Stimulated activated CD8-positive, alpha-beta memory T cell treated with anti-CD3 and anti-CD28 coated beads, Interleukin-15, amount 100 ng/mL, for 4 hours (primary cell): ENCODE data around the gene WDPCP.
"Not testable (repeated sequence)": the region's sequence is repeated elsewhere in the genome, so short reads cannot be mapped to it uniquely, and the experiment has no call there.

Source experiments
- DNase-seq, 2 donors: peaks; one replicate each; pipeline ENCODE4 v3.0.0-alpha.2; 2020; ENCODE audit warnings: low read depth in 2 of 2

WDPCP gene

DNA sequence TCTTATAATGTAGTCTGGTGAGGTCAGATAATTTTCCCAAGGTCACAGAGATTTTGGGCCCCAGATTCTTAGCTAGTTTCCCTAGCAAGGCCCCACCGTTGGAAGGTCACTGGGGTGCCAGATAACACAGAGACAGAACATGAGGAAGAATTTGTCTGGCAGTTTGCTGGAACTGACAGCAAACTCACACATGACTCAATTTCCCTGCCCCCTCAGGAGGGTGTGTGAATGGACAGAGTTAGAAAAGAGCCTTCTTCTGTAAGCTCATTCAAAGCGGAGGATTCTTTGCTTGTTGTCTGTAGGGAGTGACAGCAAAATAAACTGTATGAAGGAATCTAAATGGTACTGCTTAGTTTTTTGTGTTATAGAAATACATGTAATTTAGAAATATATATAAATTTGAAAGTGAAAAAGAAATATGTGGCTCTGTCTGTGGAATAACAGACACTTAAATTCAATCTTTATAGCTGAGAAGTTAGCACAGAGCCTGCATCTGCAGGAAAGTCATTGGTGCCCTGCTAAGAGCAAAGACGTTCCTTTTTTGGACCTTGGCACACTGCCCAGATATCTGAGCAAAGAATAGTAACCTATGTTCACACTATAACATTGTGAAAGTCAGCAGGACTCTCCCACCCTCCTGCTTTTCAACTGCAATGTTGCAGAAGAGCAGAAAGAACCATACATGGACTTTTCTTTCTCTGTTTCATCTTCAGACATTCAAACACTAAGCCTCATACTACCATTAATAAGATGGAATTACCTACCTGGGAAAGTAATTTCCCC lies 2.5 kb upstream of the WDPCP start:
- no peak for DNase-seq

DNA sequence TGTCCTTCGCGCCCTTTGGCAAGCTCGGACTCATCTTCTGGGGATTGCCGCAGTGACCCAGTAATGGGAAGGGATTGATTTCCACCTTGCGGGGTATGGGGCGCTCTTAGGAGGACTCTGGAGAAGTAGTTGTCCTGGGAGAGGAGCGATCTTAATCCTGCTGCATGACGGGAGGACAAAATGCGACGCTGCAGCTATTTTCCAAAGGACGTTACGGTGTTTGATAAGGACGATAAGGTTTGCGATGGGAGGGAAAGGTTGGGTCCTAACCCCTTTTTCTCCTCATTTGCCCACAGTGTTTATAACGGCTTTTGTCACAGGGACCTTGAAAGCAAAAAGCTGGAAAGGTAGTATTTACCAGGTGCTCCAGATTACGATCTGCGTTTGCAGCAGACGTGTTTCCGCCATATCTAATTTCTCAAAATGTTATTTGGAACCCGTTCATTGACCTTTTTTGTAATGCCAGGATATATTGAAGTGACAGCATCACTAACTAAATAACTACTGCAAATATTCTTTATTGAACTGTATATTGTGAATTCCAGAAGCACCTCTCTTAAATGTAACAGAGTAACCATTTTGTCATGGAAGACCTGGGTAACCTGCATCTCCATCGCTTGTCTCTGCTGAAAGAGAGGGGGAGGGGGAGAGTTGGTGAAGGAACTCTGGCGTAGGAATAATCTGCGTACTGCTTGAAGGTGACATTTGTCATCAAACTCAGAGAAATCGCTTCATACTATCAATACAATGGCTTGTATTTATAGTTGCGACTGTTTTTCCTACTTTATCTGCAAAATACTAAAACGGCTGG lies 1.1 kb upstream of the WDPCP start:
- no peak for DNase-seq

DNA sequence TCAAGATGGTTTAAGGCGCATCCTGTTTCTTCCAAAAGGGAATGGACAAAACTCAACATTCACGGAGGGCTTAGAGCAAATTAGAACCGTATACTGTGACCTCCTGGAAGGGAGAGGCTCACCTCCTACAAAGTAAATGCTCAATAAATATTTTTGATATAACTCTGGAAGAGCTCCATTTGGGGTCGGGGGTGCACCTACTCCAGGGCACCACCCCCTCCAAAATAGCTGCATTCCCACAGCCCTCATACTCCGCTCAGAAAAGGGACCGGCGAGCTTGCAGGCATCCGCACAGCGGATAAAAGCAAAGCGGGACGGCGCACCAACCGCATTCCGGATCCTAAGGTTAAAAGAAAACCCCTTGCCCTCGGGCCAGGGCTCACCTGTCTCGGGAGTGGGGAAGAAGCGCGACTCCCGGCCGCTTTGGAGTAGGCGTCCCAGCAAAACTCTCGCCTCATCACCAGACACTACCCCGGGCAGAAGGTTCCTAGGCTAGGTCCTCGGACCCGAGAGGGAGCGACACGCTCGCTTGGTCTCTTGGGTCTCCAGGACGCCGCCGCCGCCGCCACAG lies 378 bp downstream of the WDPCP start:
- no peak for DNase-seq

DNA sequence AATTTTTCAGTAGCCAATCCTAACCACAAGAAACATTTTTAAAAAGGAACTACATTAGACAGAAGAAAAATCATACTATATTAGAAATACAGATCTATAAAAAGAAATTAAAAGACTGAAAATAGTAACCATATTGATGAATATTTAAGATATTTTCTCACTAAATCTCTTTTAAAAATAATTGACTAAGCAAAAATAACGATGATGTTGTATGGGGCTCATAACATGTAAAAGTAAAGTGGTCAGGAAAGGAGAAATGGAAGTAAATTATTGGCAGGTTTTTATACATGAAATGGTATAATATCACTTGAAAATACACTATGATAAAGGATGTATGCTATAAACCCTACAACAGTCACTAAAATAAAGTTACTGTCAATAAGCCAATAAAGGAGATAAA lies 5.4 kb downstream of the WDPCP start:
- no peak for DNase-seq

DNA sequence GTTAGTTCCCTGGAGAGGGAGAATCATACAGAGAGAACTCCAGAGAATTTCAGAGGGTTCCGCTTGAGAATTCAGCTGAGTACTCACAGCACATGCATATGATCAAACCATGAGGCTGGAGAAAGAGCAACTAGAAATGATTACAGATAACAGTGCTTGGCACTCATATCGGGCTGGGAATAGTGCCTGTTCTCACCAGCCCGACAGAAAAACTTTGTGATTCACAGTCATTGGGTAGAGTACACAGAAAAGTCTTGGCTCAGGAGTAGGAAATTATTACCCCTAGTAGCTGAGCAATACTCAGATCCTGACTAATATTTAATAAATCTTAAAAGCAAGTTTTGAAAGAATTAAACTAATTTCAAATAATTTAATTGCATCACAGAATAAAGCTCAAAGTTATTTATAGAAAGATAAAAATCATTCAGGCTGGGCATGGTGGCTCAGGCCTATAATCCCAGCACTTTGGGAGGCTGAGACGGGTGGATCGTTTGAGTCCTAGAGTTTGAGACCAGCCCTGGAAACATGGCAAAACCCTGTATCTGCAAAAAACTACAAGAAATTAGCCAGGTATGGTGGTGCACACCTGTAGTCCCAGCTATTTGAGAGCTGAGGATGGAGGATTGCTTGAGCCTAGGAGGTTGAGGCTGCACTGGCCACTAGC lies 6.8 kb downstream of the WDPCP start:
- no peak for DNase-seq

DNA sequence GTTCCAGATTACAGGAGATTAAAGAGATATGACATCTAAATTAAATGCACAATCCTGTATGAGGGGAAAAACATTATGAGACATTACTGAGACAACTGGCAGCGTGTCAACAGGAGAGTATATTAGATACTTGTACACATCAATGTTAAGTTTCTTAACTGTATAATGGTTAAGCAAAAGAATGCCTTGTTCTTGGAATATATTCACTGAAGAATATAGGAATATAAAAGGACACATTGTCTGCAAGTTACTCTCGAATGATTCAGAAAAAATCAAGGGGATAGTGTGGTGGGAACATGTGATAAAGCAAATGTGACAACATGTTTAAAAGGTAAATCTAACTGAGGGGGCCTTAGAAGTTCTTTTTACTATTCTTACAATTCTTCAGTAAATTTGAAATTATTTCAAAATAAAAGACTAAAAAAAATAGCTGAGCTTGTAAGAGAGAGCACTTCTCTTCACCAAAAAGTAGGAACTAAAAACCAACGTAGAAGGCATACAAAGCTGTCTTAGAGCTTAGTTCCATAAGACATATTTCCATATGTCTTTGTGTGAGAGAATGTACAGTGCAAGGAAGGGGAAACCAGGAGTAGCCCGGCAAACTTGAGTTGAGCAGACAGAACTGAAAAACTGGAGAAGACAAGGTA lies 7.5 kb downstream of the WDPCP start:
- no peak for DNase-seq

DNA sequence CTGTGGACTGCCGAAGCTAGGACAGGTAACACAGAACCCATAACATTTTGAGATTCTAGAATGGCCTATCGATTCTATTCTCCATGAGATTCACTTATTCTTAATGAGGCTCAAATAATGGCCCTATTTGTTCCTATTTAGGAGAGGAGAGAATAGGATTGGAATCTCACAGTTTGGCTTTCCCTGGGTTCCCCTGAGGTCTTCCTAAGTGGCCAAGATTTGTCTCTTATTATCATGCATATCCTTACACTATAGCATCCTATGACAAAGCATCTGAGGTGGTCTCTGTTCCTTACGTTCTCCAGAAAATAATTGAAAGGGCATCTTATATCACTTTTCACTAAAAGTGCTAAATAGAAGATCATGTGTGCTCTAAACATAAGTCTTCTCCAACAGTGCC lies 9.5 kb downstream of the WDPCP start:
- DNase-seq, result no peak

DNA sequence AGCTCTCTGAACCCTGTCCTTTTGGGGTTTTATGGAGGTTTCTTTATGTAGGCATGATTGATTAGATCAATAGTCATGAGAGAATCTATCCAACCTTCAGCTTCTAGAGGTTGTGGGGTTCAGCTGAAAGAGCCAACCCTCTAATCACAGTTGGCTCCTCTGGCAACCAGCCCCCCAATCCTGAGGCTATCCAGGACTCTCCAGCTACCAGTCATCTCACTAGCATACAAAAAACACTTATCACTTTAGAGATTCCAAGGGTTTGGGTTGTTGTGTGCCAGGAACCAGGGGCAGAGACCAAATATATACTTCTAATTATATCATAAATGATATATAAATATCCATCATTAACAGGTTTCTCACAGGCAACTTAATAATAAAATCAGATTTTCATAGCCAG lies 11.7 kb downstream of the WDPCP start:
- no peak for DNase-seq

DNA sequence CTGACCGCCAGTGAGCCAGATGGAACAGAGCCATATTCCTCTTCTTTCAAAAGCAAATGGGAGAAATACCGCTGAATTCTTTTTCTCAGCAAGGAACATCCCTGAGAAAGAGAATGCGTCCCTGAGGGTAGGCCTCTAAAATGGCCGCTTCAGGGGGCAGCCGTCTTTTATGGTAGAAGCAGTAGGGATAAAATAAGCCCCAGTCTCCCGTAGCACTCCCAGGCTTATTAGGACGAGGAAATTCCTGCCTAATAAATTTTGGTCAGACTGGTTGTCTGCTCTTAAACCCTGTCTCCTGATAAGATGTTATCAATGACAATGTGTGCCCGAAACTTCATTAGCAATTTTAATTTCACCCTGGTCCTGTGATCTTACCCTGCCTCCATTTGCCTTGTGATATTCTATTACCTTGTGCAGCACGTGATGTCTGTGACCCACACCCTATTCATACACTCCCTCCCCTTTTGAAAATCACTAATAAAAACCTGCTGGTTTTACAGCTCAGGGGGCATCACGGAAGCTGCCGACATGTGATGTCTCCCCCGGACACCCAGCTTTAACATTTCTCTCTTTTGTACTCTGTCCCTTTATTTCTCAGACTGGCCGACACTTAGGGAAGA lies 14.4 kb downstream of the WDPCP start:
- DNase-seq, result not testable (repeated sequence)

DNA sequence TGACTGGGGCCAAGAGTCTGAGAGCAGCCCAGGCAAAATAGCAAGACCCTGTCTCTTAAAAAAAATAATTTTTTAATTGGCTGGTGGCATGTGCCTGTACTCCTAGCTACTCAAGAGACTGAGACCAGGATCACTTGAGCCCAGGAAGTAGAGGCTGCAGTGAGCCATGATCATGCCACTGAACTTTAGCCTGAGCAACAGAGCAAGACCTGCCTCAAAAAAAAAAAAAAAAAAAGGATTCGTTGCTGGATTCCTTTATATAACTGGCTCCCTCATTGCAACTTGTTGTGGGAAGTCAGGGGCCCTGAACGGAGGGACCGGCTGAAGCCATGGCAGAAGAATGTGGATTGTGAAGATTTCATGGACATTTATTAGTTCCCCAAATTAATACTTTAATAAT lies 15.3 kb downstream of the WDPCP start:
- not testable (repeated sequence) for DNase-seq

DNA sequence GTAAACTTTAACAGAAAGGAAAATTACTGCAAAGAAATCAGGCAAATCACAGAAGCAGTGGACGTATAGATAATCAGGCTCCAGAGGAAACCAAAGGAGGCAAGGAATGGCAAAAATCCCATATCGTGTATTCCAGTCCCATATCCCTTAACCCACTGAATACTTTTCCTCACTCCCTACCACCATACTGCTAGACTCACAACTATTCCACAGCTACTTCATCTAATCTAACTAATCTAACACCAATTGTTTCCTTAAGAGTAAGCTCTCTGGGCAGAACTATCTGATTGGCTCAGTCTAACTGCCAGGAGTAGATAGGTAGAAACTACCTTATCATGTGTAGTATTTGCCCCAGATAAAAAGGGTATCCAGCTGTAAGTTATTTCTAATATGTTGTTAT lies 16.3 kb downstream of the WDPCP start:
- DNase-seq, result no peak

DNA sequence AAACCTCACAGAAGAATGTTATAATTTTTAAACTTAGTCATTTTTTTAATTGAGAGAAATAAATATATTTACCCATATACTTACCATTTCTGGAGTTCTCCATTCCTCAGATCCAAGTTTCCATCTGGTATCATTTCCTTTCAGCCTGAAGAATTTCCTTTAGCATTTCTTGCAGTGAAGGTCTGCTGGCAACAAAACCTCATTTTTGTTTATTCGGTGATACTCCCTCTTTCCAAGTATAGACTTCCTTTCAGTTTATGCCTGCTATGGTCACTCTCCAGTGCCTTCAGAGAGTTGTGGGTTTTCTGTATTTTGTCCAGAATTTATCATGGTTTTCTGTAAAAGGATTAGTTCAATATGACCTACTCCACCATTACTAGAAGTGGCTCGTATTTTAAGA lies 17.0 kb downstream of the WDPCP start:
- DNase-seq, result no peak

DNA sequence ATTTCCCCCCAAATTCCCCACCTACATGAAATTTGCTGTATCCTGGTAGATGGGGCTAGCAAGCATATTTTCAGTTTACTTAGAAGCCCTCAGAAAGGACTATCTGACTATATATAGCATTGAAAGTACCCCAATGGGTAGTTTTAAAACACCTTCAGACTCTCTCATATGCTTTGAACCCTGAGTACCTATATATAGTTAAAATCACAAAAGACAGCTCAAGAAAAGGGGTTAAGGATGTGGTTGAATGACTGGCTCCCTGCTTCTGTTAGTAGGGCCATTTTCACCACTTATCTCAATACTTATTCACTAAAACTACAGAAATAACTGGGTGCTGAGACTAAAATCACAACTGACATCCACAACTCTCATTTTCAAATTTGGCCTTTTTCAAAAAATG lies 18.5 kb downstream of the WDPCP start:
- no peak for DNase-seq

DNA sequence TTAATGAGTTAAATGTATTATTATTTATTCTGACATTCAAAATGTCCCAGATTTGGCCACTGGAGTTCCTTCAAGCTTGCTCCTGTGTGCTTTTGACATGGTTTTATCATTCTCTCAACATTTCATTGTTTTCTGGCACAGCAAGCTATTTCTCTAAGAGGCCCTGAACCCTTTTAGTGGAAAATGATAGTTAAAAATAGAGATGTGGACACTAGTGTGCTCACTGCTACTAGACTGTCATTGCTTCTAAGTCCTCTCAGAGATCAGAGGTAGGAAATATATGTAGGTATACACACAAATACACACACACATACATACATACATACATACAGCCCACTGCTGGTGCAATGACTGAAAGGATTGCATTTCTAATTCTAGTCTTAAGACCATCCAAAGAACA lies 25.5 kb downstream of the WDPCP start:
- no peak for DNase-seq

DNA sequence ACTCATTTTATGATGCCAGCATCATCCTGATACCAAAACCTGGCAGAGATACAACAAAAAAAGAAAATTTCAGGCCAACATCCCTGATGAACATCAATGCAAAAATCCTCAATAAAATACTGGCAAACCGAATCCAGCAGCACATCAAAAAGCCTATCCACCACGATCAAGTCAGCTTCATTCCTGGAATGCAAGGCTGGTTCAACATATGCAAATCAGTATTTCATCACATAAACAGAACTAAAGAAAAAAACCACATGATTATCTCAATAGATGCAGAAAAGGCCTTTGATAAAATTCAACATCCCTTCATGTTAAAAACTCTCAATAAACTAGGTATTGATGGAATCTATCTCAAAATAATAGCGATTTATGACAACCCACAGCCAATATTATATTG lies 29.4 kb downstream of the WDPCP start:
- DNase-seq, result not testable (repeated sequence)

DNA sequence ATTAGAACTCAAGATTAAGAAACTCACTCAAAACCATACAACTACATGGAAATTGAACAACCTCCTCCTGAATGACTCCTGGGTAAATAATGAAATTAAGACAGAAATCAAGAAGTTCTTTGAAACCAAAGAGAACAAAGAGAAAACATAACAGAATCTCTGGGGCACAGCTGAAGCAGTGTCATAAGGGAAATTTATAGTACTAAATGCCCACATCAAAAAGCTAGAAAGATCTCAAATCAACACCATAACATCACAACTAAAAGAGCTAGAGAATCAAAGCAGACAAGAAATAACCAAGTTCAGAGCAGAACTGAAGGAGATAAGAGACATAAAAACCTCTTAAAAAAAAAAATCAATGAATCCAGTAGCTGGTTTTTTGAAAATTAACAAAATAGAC lies 30.5 kb downstream of the WDPCP start:
- not testable (repeated sequence) for DNase-seq

DNA sequence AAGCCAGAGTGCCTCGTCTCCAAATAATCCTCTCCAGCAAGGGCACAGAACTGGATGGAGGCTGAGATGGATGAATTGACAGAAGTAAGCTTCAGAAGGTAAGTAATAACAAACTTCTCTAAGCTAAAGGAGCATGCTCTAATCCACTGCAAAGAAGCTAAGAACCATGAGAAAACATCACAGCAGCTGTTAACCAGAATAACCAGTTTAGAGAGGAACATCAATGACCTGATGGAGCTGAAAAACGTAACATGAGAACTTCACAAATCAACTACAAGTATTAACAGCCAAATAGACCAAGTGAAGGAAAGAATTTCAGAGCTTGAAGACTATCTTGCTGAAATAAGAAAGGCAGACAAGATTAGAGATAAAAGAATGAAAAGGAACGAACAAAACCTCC lies 32.3 kb downstream of the WDPCP start:
- DNase-seq, result no peak

DNA sequence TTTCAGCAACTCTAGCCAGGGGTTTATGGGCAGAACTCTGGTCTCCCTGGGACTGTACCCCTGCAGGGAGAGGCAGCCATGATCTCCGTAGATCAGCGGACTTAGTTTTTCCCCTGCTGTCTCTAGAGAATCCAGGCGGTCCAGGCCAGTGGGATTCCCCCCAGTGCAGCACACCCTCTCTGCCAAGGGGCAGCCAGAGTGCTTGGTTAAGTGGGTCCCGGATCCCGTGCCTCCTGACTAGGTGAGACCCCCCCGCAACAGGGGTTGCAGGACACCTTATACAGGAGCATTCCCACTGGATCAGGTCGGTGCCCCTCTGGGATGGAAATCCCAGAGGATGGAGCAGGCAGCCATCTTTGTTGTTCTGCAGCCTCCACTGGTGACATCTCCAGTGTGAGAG lies 33.0 kb downstream of the WDPCP start:
- no peak for DNase-seq

DNA sequence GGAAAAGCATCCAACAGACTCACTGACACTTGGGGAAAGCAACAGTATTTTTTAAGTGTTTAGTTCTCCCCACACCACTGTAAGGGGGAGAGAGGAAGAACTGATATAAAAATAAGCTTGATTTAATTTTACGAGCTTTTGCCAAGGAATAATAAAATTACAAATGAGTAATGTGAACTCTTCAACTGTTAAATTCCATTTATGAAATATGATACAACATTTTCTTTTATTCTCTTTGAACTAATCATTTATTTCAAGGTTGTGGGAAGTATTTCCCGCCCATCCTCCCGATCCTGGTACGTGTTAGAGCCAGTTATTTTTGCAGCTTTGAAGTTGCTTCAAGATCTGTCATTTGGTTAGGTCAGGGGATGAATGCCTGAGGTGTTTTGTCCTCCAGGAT lies 35.2 kb downstream of the WDPCP start:
- no peak for DNase-seq

DNA sequence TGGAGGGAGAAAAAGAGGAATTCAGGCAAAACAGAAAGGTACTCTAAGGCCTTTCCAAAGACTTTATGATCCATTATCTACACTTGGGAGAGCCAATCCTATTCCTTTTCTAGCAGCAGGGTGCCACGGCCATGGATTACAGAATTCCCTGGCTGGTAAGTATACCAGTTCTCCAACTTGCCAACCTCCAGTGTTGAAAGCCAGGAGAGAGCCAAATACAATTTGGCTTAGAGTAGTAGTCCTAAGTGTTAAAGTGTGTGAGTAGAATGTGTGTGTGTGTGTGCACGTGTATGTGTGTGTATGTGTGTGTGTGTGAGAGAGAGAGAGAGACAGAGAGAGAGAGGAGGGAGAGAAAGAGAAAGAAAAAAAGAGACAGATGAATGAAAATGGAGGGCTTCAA lies 43.3 kb downstream of the WDPCP start:
- DNase-seq, result no peak

DNA sequence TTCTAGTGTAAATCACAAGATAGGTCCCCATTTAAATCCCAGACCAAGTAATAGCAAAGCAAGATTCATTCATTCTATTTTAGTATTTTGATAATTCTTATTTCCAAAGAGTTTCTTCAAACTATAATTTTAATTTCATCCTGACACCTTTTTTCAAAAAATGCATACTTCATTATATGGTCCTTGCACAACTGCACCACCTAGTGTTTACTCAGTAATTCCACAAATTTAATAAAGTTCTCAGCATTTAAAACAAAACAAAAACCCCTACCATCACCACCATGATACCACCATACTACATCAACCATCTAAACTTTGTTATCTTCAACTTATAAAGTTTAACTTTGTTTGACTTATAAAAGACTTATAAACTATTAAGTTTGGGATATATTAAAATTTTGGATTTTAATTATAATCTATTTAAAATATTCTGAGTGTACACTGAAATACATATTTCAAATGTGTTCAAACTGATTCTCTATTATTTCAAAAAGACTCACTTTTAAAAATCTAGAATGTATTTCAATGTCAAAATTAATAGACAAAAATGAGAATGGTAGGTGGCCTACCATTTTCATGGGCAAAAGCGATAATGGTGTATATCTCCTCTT lies 44.2 kb downstream of the WDPCP start:
- DNase-seq, result no peak
